ENCODE data around the gene TUBE1.
A peak's percentile ranks its signal among the peaks of the same experiment; 100 is the strongest.

The TUBE1 gene

GRCh38 chr6:112032728-112033127 is 54.6 kb downstream of the TUBE1 start:
- TF ChIP-seq CTCF (conservative IDR thresholded peaks at IDR 0.05; ENCODE audit: low read depth): no peak
- DNase-seq (ENCODE audit: low spot score): no peak
- POLR2A ChIA-PET (ENCODE audit: low non-redundant PET): no interaction called here
- CTCF ChIA-PET: no interaction called here
- no peak overlapping the region for H3K27ac ChIP-seq

GRCh38 chr6:112031960-112032359 is 55.3 kb downstream of the TUBE1 start:
- ChIA-PET POLR2A (ENCODE audit: low non-redundant PET) (no interaction called here), CTCF (no interaction called here)
- H3K27ac ChIP-seq: no peak overlapping the region
- DNase-seq (ENCODE audit: low spot score): no peak
- no peak for TF ChIP-seq CTCF (conservative IDR thresholded peaks at IDR 0.05; ENCODE audit: low read depth)

- no peak overlapping the region for H3K27ac ChIP-seq
- POLR2A ChIA-PET (ENCODE audit: low non-redundant PET): no interaction called here
- CTCF ChIA-PET: no interaction called here
- DNase-seq (ENCODE audit: low spot score): no peak
- no peak for TF ChIP-seq CTCF (conservative IDR thresholded peaks at IDR 0.05; ENCODE audit: low read depth)
Measured at GRCh38 chr6:112030961-112031660, 56.2 kb downstream of the TUBE1 start.

- TF ChIP-seq CTCF (conservative IDR thresholded peaks at IDR 0.05; ENCODE audit: low read depth): no peak
- CTCF ChIA-PET: no interaction called here
- POLR2A ChIA-PET (ENCODE audit: low non-redundant PET): no interaction called here
- DNase-seq (ENCODE audit: low spot score): no peak
- H3K27ac ChIP-seq: no peak overlapping the region
Measured at GRCh38 chr6:112030206-112030960, 56.9 kb downstream of the TUBE1 start.

GRCh38 chr6:112029045-112029822 is 58.0 kb downstream of the TUBE1 start:
- TF ChIP-seq CTCF (conservative IDR thresholded peaks at IDR 0.05; ENCODE audit: low read depth): peak; percentile 53
- DNase-seq (ENCODE audit: low spot score): peak; percentile 33
- POLR2A ChIA-PET (ENCODE audit: low non-redundant PET): no interaction called here
- CTCF ChIA-PET: interaction anchor here (0.9 kb wide), 1 partner anchor 14 kb away, joined by 6 read pairs; no protein-coding TSS in a partner anchor
- no peak overlapping the region for H3K27ac ChIP-seq

GRCh38 chr6:112027942-112028674 is 59.2 kb downstream of the TUBE1 start:
- TF ChIP-seq CTCF (conservative IDR thresholded peaks at IDR 0.05; ENCODE audit: low read depth): no peak
- ChIA-PET CTCF (interaction anchor here (0.6 to 0.9 kb wide), 2 partner anchors 15 to 1955 kb away, joined by 3 to 6 read pairs; no protein-coding TSS in a partner anchor), POLR2A (ENCODE audit: low non-redundant PET) (no interaction called here)
- H3K27ac ChIP-seq: no peak overlapping the region
- DNase-seq (ENCODE audit: low spot score): no peak

Data from RWPE1 (cell line).